A549 (cell line): ENCODE measurements around the gene CGB3. TPM values are rescaled to one million over a fixed set of nuclear protein-coding genes. Genes with fewer than 3 reads are reported as not detected.
"Not testable (repeated sequence)": the region's sequence is repeated elsewhere in the genome, so short reads cannot be mapped to it uniquely, and the experiment has no call there.

Source experiments
- ATAC-seq, 2 experiments: fragments of 200-7000 bp in 1 of 2; fragments of >200 bp in 1 of 2; cut with Nextera tagmentation in 1 of 2; cut with Tn5 transposase in 1 of 2; 3 replicates each; pipeline versions ENCODE4 v1.8.0 to v1.9.1; 2018 to 2020; ENCODE audit warnings: mild to moderate bottlenecking in 1 of 2, moderate library complexity in 1 of 2
- CTCF ChIA-PET: fragments of 300-600 bp; sonication (Branson Sonifier 250); formaldehyde crosslinking; extraction: SDS; loops from one replicate; lab custom pipeline; 2021; ENCODE audit warnings: antibody characterized with exemption, inconsistent platforms; lab: Yijun Ruan, JAX
- POLR2A ChIA-PET: fragments of 350-600 bp; formaldehyde crosslinking; extraction: SDS; loops from one replicate; lab custom pipeline; 2021; ENCODE audit warnings: antibody characterized with exemption, inconsistent platforms; lab: Yijun Ruan, JAX
- DNase-seq, 2 experiments: peaks; one replicate each; pipeline versions ENCODE4 v3.0.0 to v3.0.0-alpha.2; 2011 to 2016; ENCODE audit warnings: low read depth in 1 of 2, low spot score in 1 of 2
- FAIRE-seq: peaks from 2 replicates; lab custom pipeline; 2011; peaks lifted over from hg19 to GRCh38; lab: Jason Lieb, UNC
- H3K27ac ChIP-seq, 2 experiments: fragments of >200 bp; sonication (Bioruptor Twin); formaldehyde crosslinking; 3 replicates each; pipeline ENCODE4 v1.5.1; 2016 to 2017
- H3K4me1 ChIP-seq: fragments of >200 bp; sonication (Bioruptor Twin); formaldehyde crosslinking; 3 replicates; pipeline ENCODE4 v1.6.1; 2016
- H3K4me2 ChIP-seq: fragments of >200 bp; sonication (Bioruptor Twin); formaldehyde crosslinking; 3 replicates; pipeline ENCODE4 v1.6.1; 2016
- H3K4me3 ChIP-seq: fragments of >200 bp; sonication (Bioruptor Twin); formaldehyde crosslinking; 3 replicates; pipeline ENCODE4 v1.5.1; 2016
- H3K9me3 ChIP-seq: fragments of >200 bp; sonication (Bioruptor Twin); formaldehyde crosslinking; 3 replicates; pipeline ENCODE4 v1.6.1; 2016
- CEBPB ChIP-seq, 2 experiments: fragments of >200 bp in 1 of 2; sonication (Bioruptor Twin) in 1 of 2; formaldehyde crosslinking in 1 of 2; IDR thresholded peaks; 2 replicates each; pipeline ENCODE4 v1.6.1; 2012 to 2016
- CHD2 ChIP-seq: fragments of 150-350 bp; IDR thresholded peaks from 2 replicates; pipeline ENCODE4 v1.6.1; 2014; ENCODE audit warnings: low read length; ENCODE audit not compliant: partially characterized antibody
- CHD4 ChIP-seq: fragments of 200-600 bp; sonication (generic); IDR thresholded peaks from 2 replicates; pipeline ENCODE4 v1.6.1; 2016; ENCODE audit warnings: antibody characterized with exemption, mild to moderate bottlenecking, borderline replicate concordance
- EHMT2 ChIP-seq: fragments of 200-600 bp; sonication (generic); IDR thresholded peaks from 2 replicates; pipeline ENCODE4 v1.6.1; 2016; ENCODE audit warnings: antibody characterized with exemption, low read depth, mild to moderate bottlenecking, moderate library complexity
- FOSB ChIP-seq: fragments of 250-450 bp; sonication (Bioruptor Pico); IDR thresholded peaks from 2 replicates; pipeline ENCODE4 v1.5.0; 2020; ENCODE audit warnings: mild to moderate bottlenecking, moderate library complexity
- FOSL2 ChIP-seq, 2 experiments: fragments of 450-650 bp in 1 of 2; fragments of >200 bp in 1 of 2; sonication (Bioruptor Twin) in 1 of 2; formaldehyde crosslinking; IDR thresholded peaks; 2 replicates each; pipeline versions ENCODE4 v1.5.0 to v1.6.1; 2016 to 2020; ENCODE audit warnings: mild to moderate bottlenecking in 1 of 2, moderate library complexity in 1 of 2
- FOXS1 ChIP-seq: fragments of 250-450 bp; sonication (Bioruptor Pico); IDR thresholded peaks from 2 replicates; pipeline ENCODE4 v1.5.0; 2020; ENCODE audit warnings: mild to moderate bottlenecking, moderate library complexity
- HEYL ChIP-seq: fragments of 250-450 bp; sonication (Bioruptor Pico); IDR thresholded peaks from 2 replicates; pipeline ENCODE4 v1.8.0; 2021; ENCODE audit warnings: mild to moderate bottlenecking, moderate library complexity
- KDM1A ChIP-seq: fragments of 200-600 bp; sonication (generic); IDR thresholded peaks from 2 replicates; pipeline ENCODE4 v1.6.1; 2016; ENCODE audit warnings: low read depth, mild to moderate bottlenecking
- MAFK ChIP-seq: fragments of 450-650 bp; IDR thresholded peaks from 2 replicates; pipeline ENCODE4 v1.6.1; 2014; ENCODE audit not compliant: partially characterized antibody
- NPAS2 ChIP-seq: fragments of 250-450 bp; sonication (Bioruptor Pico); IDR thresholded peaks from 2 replicates; pipeline ENCODE4 v1.8.0; 2022; ENCODE audit warnings: mild to moderate bottlenecking, moderate library complexity, borderline replicate concordance
- POLR2A ChIP-seq: IDR thresholded peaks from 2 replicates; pipeline ENCODE4 v1.6.1; 2012; ENCODE audit warnings: mild to moderate bottlenecking, low read length
- POLR2AphosphoS2 ChIP-seq: conservative IDR thresholded peaks from 2 replicates; pipeline ENCODE4 v1.6.1; 2012; ENCODE audit warnings: low read length, improper control_type of control experiment, inconsistent platforms
- RCOR1 ChIP-seq: fragments of 150-350 bp; IDR thresholded peaks from 2 replicates; pipeline ENCODE4 v1.6.1; 2014; ENCODE audit warnings: antibody characterized with exemption, low read length, low read depth
- TFCP2L1 ChIP-seq: fragments of 250-450 bp; sonication (Bioruptor Pico); IDR thresholded peaks from 2 replicates; pipeline ENCODE4 v1.5.0; 2021; ENCODE audit warnings: mild to moderate bottlenecking
- ZC3H11A ChIP-seq: fragments of 450-650 bp; IDR thresholded peaks from 2 replicates; pipeline ENCODE4 v1.6.1; 2014; ENCODE audit warnings: antibody characterized with exemption, mild to moderate bottlenecking
- whole genome bisulfite sequencing: methylation state at CpG from one replicate; pipeline ENCODE4 v1.1.6; 2017; ENCODE audit errors: missing lambda C conversion rate; 5-methylcytosine and 5-hydroxymethylcytosine counted together
- polyA minus RNA-seq: library from RNA; depleted of rRNA, polyadenylated mRNA; stranded (reverse); fragments of >200 nt; gene quantifications from 2 replicates; pipeline ENCODE4 v1.2.3, GENCODE V29; 2011; rRNA and poly(A)+ RNA removed
- polyA plus RNA-seq, 4 experiments: library from polyadenylated mRNA; depleted of rRNA in 3 of 4; stranded (reverse); fragments of >200 nt; fragmentation: RNase III in 1 of 4; extraction: RNeasy Plus Mini Kit Qiagen cat#74134 plus additional on column Dnase treatment in 1 of 4; gene quantifications; 2 replicates in 3 of 4; 3 replicates in 1 of 4; pipeline ENCODE4 v1.2.3, GENCODE V29; 2011 to 2017
- TF ChIP-seq, protein P1 (sequence below): fragments of 200-600 bp; sonication (generic); IDR thresholded peaks from 2 replicates; pipeline ENCODE4 v1.6.1; 2016; ENCODE audit warnings: antibody characterized with exemption, mild to moderate bottlenecking, moderate library complexity
- TF ChIP-seq, protein P2 (sequence below): fragments of >200 bp; sonication (Bioruptor Twin); formaldehyde crosslinking; IDR thresholded peaks from 3 replicates; pipeline ENCODE4 v1.6.1; 2016

The CGB3 gene
- polyA plus RNA-seq (2011; rRNA removed), result not detected in 2 replicates
- 0.05 and 0.06 TPM in 2 replicates for polyA plus RNA-seq (2012; cell fraction: cytosol; rRNA removed)
- polyA plus RNA-seq (2012; cell fraction: nucleus; rRNA removed), result 0.71 TPM in 1 of 2 replicates, not detected in the other
- polyA plus RNA-seq (2017; fragmentation: RNase III; extraction: RNeasy Plus Mini Kit Qiagen cat#74134 plus additional on column Dnase treatment), result 0.13 to 0.28 TPM in 2 of 3 replicates, not detected in the other
- polyA minus RNA-seq, result not detected in 2 replicates

DNA sequence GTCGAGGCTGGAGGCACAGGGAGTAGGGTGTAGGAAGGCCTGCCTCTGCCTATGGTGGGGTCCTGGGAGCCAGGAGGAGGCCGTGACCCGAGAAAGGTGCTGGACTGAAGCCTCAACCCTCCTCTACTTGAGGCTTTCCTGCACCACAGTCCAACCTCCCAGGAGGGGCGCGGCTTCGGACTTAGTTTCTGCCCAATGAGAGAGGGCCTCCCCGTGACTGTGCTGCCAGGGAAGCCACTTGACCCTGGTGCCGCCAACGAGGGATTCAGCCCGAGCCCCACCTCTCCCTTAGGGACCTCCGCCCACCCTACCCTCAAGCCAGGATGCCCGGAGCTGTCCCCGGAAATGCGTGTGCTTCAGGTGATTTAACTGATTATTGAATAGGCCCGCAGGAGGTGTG, at the start of gene CGB3:
TSS of gene CGB3 (minus strand) at position 101 of the 400 bp plus-strand sequence. CDS start 362 bp downstream, outside the sequence.
- not testable (repeated sequence) for ATAC-seq

DNA sequence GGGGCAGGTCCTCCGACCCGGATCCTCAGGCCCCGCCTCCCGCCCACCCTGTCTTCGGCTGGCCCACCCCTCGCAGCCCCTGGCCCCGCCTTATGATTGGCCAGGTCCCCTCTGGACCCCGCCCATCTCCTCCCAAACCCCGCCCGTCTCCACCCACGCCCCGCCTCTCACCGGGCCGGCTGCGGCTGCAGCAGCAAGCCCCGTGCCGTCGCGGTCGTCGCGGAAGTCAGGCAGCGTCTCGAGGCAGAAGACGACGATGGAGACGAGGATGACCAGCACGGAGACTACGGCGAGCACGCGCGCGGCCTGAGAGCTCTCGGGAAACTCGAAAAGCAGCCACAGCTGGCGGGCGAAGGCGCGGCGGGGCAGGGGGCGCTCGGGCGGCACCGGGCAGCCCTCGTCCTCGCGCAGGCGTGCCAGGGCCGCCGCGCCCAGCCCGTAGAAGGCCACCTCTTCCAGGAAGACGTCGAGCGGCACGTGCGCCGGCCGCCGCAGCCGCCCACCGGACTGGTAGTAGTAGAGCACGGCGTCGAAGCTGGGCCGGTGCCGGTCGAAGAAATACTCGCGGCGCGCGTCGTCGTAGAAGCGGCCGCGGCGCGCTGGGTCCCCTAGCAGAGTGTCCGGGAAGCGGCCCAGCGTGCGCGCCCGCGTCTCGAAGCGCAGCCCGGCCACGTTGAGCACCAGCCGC, 47.9 kb upstream of the CGB3 start:
- H3K9me3 ChIP-seq, result no peaks in the 10 kb centered on the region
- TF ChIP-seq CHD4 (no peak), CEBPB (IDR thresholded peaks at IDR 0.05) (no peak), NPAS2 (CRISPR knock-in tag) (no peak), FOSL2 (IDR thresholded peaks at IDR 0.05) (no peak), FOSL2 (CRISPR knock-in tag; IDR thresholded peaks at IDR 0.05) (no peak), ZC3H11A (no peak), KDM1A (no peak), RCOR1 (no peak), FOXS1 (CRISPR knock-in tag) (no peak), TFCP2L1 (no peak), POLR2A (no peak), EHMT2 (no peak), CHD2 (no peak), FOSB (CRISPR knock-in tag) (no peak)
- TF ChIP-seq, protein P1, sequence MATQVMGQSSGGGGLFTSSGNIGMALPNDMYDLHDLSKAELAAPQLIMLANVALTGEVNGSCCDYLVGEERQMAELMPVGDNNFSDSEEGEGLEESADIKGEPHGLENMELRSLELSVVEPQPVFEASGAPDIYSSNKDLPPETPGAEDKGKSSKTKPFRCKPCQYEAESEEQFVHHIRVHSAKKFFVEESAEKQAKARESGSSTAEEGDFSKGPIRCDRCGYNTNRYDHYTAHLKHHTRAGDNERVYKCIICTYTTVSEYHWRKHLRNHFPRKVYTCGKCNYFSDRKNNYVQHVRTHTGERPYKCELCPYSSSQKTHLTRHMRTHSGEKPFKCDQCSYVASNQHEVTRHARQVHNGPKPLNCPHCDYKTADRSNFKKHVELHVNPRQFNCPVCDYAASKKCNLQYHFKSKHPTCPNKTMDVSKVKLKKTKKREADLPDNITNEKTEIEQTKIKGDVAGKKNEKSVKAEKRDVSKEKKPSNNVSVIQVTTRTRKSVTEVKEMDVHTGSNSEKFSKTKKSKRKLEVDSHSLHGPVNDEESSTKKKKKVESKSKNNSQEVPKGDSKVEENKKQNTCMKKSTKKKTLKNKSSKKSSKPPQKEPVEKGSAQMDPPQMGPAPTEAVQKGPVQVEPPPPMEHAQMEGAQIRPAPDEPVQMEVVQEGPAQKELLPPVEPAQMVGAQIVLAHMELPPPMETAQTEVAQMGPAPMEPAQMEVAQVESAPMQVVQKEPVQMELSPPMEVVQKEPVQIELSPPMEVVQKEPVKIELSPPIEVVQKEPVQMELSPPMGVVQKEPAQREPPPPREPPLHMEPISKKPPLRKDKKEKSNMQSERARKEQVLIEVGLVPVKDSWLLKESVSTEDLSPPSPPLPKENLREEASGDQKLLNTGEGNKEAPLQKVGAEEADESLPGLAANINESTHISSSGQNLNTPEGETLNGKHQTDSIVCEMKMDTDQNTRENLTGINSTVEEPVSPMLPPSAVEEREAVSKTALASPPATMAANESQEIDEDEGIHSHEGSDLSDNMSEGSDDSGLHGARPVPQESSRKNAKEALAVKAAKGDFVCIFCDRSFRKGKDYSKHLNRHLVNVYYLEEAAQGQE, result no peak
- TF ChIP-seq, protein P2, sequence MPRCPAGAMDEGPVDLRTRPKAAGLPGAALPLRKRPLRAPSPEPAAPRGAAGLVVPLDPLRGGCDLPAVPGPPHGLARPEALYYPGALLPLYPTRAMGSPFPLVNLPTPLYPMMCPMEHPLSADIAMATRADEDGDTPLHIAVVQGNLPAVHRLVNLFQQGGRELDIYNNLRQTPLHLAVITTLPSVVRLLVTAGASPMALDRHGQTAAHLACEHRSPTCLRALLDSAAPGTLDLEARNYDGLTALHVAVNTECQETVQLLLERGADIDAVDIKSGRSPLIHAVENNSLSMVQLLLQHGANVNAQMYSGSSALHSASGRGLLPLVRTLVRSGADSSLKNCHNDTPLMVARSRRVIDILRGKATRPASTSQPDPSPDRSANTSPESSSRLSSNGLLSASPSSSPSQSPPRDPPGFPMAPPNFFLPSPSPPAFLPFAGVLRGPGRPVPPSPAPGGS, result no peak
- ATAC-seq (no peak), DNase-seq (no peak), FAIRE-seq (no peak)
- ChIA-PET POLR2A (no interaction called here), CTCF (interaction anchor here (0.6 to 8.8 kb wide), 8 partner anchors 14 to 154 kb away, joined by 3 to 121 read pairs (median 14); partner anchors contain the start of genes CGB7 and RUVBL2)
- no peak overlapping the region; the same call in 1 of the 3 replicates for H3K4me3 ChIP-seq
- H3K4me1 ChIP-seq, result peaks cover 16% of the 10 kb centered on the region
- H3K4me2 ChIP-seq, result peak overlapping the region; percentile 82; the same call in 2 of the 3 replicates
- H3K27ac ChIP-seq, result no peak overlapping the region
- 78% methylated on average over 80 of the region's 93 CpGs for WGBS

More for the DNA sequence above, at the start of gene CGB3:
- POLR2A ChIA-PET, H3K9me3 ChIP-seq, H3K4me2 ChIP-seq, H3K27ac ChIP-seq, DNase-seq, FAIRE-seq, CTCF ChIA-PET, H3K4me3 ChIP-seq, H3K4me1 ChIP-seq: not testable (repeated sequence)
- 77% methylated on average over 7 of the region's 15 CpGs for WGBS

DNA sequence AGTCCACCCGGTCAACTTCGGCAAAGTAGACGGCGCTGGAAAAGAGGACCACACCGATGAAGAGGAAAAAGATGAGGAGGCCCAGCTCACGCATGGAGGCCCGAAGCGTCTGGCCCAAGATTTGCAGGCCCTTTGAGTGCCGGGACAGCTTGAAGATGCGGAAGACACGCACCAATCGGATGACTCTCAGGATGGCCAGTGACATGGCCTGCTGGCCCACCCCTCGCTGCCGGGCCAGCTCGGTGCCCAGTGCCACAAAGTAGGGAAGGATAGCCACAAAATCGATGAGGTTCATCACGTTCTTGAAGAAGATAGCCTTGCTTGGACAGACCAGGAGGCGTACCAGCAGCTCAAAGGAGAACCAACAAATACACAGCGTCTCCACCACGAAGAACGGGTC, 46.3 kb upstream of the CGB3 start:
- Histone ChIP-seq H3K9me3 (no peaks in the 10 kb centered on the region), H3K4me2 (no peak overlapping the region), H3K4me1 (peaks cover 23% of the 10 kb centered on the region), H3K4me3 (no peak overlapping the region), H3K27ac (no peak overlapping the region)
- TF ChIP-seq POLR2AphosphoS2 (no peak), MAFK (no peak), HEYL (no peak)
- POLR2A ChIA-PET, result no interaction called here
- CTCF ChIA-PET, result interaction anchor here (0.9 to 8.8 kb wide), 11 partner anchors 12 to 155 kb away, joined by 3 to 121 read pairs (median 5); partner anchors contain the start of gene CGB7
- ATAC-seq, result no peak
- DNase-seq, result no peak
- FAIRE-seq, result no peak
- WGBS, result 91% methylated on average over 21 of the region's 21 CpGs
